IPS-18a (cell line): Measurements from ENCODE around the gene MST1R.

Experiments
- H3K27ac ChIP-seq: one replicate; pipeline ENCODE4 v1.5.1; 2013; ENCODE audit warnings: low read length
- H3K27me3 ChIP-seq: one replicate; pipeline ENCODE4 v1.6.1; 2013; ENCODE audit warnings: mild to moderate bottlenecking, low read length; ENCODE audit not compliant: control insufficient read depth, insufficient read depth
- H3K36me3 ChIP-seq: one replicate; pipeline ENCODE4 v1.6.1; 2013; ENCODE audit warnings: low read depth, low read length; ENCODE audit not compliant: control insufficient read depth
- H3K4me1 ChIP-seq: one replicate; pipeline ENCODE4 v1.6.1; 2013; ENCODE audit warnings: low read depth, low read length; ENCODE audit not compliant: control insufficient read depth
- H3K4me3 ChIP-seq: one replicate; pipeline ENCODE4 v1.5.1; 2013; ENCODE audit warnings: low read length
- H3K9ac ChIP-seq: one replicate; pipeline ENCODE4 v1.6.1; 2013; ENCODE audit warnings: mild to moderate bottlenecking, low read length, moderate library complexity
- H3K9me3 ChIP-seq: one replicate; pipeline ENCODE4 v1.6.1; 2013; ENCODE audit warnings: low read depth, low read length; ENCODE audit not compliant: control insufficient read depth

Gene MST1R

GRCh38 chr3:49845694-49846093 is 58.0 kb downstream of the MST1R start:
- Histone ChIP-seq H3K9me3 (no peaks in the 10 kb centered on the region), H3K27ac (no peak overlapping the region), H3K4me1 (no peaks in the 10 kb centered on the region), H3K36me3 (peaks cover 30% of the 10 kb centered on the region), H3K27me3 (no peaks in the 10 kb centered on the region), H3K4me3 (no peak overlapping the region), H3K9ac (no peak overlapping the region)

DNA sequence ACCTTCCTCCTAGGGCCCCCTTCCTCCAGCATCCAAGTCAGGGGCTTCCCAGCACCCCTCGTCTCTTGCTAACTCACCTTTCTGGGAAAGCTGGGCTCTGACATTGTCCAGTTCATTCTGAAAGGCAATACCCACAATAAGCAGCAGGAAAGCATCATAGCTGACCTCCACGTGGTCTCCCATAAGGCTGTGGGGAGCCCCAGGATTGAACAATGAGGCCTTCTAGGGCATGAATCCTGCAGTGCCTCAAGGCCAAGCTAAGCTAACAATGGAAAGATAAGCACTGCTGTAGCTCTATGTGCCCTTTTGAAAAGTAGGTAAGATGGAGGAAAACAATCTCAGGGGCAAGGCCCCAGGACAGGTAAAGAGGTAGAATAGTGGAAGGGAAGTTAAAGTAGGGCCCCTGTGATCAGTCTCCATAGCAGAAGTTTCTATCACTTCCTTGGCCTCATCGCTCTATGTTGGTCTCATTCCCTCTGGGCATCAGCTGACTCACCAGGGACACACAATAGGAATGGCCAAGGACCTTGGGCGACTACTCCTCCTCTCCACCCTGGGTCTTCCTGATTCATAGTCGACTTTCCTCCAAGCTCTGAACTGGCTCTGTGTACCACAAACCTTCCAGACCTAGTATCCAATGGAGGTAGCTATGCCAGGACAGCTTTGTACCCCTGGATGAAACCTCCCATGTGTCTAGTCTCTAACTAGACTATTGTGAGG is 59.0 kb downstream of the MST1R start:
- Histone ChIP-seq H3K4me1 (no peaks in the 10 kb centered on the region), H3K36me3 (peaks cover 40% of the 10 kb centered on the region)

GRCh38 chr3:49842843-49843517 is 60.7 kb downstream of the MST1R start:
- Histone ChIP-seq H3K27me3 (no peaks in the 10 kb centered on the region), H3K4me1 (no peaks in the 10 kb centered on the region), H3K9ac (no peak overlapping the region), H3K4me3 (no peak overlapping the region), H3K27ac (no peak overlapping the region), H3K9me3 (no peaks in the 10 kb centered on the region), H3K36me3 (peaks cover 46% of the 10 kb centered on the region)

More for the DNA sequence above, 59.0 kb downstream of the MST1R start:
- Histone ChIP-seq H3K4me3 (no peak overlapping the region), H3K27ac (no peak overlapping the region), H3K27me3 (no peaks in the 10 kb centered on the region), H3K9ac (no peak overlapping the region), H3K9me3 (no peaks in the 10 kb centered on the region)

DNA sequence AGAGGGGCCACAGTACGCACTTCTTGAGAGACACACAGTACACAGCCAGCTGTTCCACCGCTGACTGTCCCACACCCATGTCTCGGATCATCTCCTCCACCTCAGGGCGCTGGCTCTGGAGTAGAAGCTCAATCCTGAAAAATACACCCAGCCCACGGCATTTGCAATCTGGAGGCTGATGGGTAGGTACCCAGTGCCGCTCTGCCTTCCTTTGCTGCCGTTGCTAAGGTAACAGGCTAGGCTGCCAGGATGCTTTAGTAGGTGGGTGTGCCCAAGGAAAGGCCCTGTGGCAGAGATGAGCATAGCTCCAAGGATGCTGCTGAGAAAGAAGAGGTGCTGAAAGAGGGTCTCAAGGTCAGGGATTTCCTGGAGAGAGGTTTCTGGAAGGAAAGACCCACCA is 61.9 kb downstream of the MST1R start:
- no peak overlapping the region for H3K27ac ChIP-seq
- H3K9ac ChIP-seq, result no peak overlapping the region
- H3K4me1 ChIP-seq, result no peaks in the 10 kb centered on the region
- H3K4me3 ChIP-seq, result no peak overlapping the region
- H3K9me3 ChIP-seq, result no peaks in the 10 kb centered on the region
- peaks cover 48% of the 10 kb centered on the region for H3K36me3 ChIP-seq
- H3K27me3 ChIP-seq, result no peaks in the 10 kb centered on the region

GRCh38 chr3:49841126-49841696 is 62.5 kb downstream of the MST1R start:
- H3K36me3 ChIP-seq, result peaks cover 49% of the 10 kb centered on the region
- no peaks in the 10 kb centered on the region for H3K27me3 ChIP-seq
- no peaks in the 10 kb centered on the region for H3K4me1 ChIP-seq
- no peaks in the 10 kb centered on the region for H3K9me3 ChIP-seq
- no peak overlapping the region for H3K27ac ChIP-seq
- H3K4me3 ChIP-seq, result no peak overlapping the region
- H3K9ac ChIP-seq, result no peak overlapping the region

DNA sequence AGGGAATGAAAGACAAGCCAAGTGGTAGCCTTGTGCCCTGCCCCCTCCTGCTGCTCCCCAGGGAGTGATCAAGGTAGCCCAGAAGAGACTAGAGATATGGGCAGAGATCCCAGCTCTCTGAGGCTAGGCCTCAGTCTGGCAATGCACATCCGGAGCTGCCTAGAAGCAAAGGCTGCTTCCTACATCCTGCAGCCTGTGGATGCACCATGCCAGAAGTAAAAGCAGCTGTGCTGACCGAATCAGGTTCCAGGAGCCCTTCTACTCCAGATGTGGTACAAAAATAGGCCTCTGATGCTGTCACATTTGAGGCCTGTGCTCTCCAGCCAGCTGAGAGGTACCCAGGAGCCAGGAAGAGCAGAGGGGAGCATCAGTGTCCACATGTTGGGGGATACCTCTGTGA is 63.3 kb downstream of the MST1R start:
- no peak overlapping the region for H3K27ac ChIP-seq
- no peak overlapping the region for H3K9ac ChIP-seq
- no peaks in the 10 kb centered on the region for H3K9me3 ChIP-seq
- H3K36me3 ChIP-seq, result peaks cover 41% of the 10 kb centered on the region
- no peaks in the 10 kb centered on the region for H3K4me1 ChIP-seq
- H3K4me3 ChIP-seq, result no peak overlapping the region
- no peaks in the 10 kb centered on the region for H3K27me3 ChIP-seq

DNA sequence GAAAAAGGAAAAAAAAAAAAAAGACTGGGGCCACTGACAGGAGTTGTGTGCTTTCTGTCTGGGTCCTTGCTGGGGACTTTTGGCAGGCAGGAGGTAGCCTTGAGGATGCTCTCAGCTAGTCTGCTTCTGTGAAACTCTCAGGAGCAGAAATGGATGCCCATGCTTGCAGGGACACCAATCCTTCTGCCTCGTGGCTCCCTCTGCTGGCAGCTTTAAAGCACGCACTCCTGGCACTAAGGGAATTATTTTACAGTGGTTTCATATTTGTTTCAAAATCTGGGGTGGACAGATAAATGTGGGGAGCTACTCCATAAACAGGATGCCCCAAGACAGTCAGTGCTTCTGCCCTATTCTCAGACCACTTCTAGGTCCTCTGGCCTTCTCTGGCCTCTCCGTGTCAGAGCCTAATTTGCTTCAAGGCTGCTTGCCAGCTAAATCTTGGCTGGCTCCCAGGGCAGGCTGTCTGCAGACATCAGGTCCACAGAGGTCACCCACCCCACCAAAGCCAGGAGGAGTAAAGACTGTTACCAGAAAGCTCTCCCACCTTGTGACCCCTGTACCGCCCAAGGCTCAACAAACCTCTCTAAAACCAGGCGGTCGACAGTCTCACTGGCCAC is 64.4 kb downstream of the MST1R start:
- H3K9me3 ChIP-seq, result no peaks in the 10 kb centered on the region
- no peak overlapping the region for H3K27ac ChIP-seq
- H3K4me3 ChIP-seq, result no peak overlapping the region
- H3K27me3 ChIP-seq, result no peaks in the 10 kb centered on the region
- no peak overlapping the region for H3K9ac ChIP-seq
- no peaks in the 10 kb centered on the region for H3K4me1 ChIP-seq
- peaks cover 43% of the 10 kb centered on the region for H3K36me3 ChIP-seq
